NCI-H146 (cell line): ENCODE data around the gene SERPINA6.
"Not testable (repeated sequence)": the region's sequence is repeated elsewhere in the genome, so short reads cannot be mapped to it uniquely, and the experiment has no call there.

Source experiments
- DNase-seq: peaks from one replicate; lab custom pipeline; 2025; lab: John Stamatoyannopoulos, UW

Gene SERPINA6

GRCh38 chr14:94291906-94292525 lies 31.1 kb downstream of the SERPINA6 start:
- DNase-seq, result no peak

GRCh38 chr14:94291159-94291905 lies 31.8 kb downstream of the SERPINA6 start:
- DNase-seq, result no peak

DNA sequence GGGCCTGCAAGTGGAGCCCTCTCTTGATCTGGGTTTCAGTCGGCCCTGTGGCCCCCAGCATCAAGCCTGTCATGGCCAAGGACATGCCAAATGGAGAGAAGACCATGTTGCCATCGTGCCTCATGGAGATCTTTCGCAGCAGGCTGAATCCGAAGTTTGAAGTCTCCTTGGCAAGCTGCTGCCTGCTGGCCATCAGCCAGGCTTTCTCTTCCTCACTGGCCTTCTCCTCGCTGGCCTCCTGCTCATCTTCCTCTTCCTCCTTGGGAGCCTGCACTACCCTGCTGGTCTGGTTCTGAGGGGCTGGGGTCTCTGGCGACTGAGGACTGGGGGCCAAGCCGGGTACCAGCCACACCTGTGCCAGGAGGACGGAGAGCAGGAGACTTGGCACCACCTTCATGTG lies 32.9 kb downstream of the SERPINA6 start:
- DNase-seq, result no peak

DNA sequence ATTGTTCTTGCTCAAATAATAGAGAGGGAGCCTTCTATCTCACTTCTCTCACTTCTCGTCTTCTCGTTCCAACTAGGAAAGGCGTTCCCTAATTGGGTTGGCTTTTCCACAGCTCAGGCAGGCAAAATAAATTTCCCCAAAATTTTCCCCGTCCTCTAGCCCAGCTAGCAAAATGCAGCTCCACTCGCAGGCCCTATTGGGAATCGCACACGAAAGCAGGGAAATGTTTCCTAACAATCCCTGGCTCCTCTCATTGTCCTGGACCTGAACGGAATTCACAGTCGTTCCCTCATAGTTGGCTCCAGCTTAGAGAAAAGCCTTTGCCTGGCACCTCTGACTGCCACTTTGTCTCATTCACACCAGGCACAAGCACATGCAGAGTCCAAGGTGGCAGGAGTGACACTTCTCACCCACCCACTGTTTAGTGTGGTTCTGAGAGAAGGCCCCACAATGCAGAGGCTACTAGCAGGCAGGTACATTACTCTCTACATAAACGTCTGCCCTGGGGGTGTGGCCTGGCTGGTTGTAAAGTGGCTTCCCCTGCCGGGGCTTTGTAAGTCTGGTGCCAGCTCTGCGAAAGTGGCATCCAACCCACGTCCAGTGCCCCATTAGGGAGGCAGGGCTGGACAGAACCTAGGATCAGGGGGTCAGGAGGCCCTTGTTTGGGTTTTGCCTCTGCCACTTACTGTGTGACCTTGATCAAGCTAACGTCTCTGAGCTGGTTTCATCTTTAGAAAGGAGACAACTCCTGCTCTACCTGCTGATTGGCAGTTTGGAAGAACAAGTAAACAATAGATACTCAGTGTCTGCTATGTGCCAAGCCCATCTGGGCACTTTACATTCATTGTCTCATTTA lies 34.3 kb downstream of the SERPINA6 start:
- no peak for DNase-seq

DNA sequence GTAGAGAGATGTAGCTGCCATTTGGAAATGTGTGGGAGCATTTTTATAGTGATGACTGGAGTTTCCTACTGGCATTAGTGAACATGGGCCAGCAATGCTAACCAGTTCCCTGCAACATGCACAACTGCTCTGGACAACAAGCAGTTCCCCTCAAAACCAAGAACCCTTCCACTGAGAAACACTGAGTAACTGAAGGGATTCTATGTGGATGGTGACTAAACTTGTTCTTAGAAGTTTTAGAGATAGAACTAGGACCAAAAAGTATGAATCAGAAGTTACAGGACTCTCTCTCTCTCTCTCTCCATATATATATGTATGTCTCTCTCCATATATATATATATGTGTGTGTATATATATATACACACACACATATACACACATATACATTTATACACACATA lies 38.0 kb downstream of the SERPINA6 start:
- no peak for DNase-seq

DNA sequence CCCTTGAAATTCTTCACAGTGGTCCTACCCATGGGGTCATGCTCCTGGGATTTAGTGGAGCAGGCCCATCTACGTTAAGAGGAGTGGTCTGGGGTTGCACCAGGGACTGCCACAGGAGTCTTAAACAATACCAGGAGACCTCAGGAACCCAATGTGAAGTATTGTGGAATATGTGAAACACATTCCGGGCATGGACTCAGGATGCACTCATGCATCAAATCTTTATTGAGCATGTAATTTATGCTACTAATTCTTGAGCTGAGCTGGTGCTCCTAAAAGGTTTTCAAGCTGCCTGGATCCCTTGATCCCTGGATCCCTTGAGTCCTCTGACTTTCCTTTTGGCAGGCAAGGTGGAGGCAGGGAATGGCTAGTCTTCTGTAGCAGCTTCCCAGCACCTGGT lies 38.9 kb downstream of the SERPINA6 start:
- DNase-seq, result no peak

DNA sequence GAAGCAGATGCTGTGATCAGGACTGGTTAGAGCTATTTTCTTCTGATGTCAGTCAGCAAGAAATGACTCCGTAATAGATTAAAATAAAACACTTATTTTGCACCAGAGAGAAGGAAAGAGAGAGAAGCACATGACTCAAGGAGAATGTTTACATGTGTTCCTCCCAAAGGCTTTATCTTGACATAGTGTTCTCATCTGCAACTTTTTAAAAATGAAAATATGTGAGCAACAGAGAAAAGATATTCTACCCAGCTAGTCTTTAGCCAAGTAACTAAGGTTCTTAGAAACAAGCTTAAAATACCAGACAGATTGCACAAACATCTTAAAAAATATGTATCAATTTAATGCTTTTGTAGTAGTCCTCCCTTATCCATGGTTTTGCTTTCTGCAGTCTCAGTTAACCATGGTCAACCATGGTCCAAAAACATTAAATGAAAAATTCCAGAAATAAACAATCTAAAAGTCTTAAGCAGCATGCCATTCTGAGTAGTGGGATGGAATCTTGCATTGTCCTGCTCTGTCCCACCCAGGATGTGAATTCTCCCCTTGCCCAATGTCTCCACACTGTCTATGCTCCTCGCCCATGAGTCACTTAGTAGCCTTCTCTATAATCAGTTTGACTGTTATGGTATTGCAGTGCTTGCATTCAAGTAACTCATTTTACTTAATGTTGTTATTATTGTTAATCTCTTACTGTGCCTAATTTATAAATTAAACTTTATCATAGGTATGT lies 40.0 kb downstream of the SERPINA6 start:
- no peak for DNase-seq

GRCh38 chr14:94278731-94279130 lies 44.4 kb downstream of the SERPINA6 start:
- DNase-seq, result no peak

DNA sequence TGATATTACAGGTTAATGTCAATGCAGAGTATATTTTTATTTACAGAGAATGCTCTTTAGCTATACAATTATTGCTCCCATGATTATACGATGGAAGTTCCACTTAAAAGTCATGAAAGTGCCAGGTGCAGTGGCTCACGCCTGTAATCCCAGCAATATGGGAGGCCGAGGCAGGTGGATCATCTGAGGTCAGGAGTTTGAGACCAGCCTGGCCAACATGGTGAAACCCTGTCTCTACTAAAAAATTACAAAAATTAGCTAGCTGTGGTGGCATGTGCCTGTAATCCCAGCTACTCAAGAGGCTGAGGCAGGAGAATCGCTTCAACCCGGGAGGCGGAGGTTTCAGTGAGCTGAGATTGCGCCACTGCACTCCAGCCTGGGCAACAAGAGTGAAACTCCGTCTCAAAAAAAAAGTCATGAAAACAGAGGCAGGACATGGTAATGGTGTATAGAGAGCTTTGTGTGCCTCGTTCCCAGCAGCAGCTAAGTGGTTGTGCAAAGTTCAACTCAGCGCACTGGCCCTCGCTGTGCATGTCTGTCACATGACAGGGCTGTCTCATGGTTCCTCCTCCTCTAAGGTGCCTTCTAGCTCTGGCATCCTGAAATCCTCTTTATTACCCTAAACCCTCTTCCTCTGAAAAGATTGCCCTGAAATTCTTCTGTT lies 46.1 kb downstream of the SERPINA6 start:
- not testable (repeated sequence) for DNase-seq

DNA sequence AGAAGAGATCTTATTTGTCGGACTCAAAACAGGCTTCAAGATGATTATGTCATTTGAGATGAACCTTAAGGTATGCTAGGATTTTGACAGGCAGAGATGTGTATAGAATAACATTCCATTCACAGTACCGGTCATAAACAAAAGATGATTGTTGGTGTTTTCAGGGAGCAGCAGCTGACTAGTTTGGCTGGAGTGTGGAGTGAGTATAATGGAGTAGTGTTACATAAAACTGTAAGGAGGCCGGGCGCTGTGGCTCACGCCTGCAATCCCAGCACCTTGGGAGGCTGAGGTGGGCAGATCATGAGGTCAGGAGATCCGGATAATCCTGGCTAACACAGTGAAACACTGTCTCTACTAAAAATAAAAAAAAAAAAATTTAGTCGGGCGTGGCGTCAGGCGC lies 54.0 kb downstream of the SERPINA6 start:
- no peak for DNase-seq

DNA sequence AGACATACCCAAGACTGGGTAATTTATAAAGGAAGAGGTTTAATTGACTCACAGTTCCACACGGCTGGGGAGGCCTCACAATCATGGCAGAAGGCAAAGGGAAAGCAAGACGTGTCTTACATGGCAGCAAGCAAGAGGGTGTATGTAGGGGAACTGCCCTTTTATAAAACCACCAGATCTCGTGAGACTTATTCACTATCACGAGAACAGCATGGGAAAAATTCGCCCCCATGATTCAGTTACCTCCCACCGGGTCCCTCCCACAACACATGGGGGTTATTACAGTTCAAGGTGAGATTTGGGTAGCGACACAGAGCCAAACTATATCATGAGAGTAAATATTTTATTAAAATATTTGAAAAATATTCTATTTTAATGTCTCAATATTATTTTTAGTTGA lies 54.6 kb downstream of the SERPINA6 start:
- DNase-seq, result not testable (repeated sequence)

DNA sequence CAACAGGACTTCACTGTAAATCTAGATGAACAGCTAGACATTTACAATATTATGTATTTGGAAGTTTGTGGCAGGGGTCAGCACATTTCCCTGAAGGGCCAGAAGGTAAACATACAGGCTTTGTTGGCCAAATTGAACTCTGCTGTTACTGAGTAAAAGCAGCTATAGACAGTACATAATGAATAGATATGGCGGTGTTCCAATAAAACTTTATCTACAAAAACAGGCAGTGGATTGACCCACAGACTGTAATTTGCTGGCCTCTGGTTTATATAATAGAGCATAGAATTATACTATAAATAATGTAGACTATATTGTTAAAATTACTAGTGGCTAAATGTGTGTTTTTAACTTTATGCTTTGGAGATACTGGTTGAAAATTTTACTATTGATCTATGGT lies 55.8 kb downstream of the SERPINA6 start:
- no peak for DNase-seq

- not testable (repeated sequence) for DNase-seq
Measured at GRCh38 chr14:94264195-94264594, 58.9 kb downstream of the SERPINA6 start.
